Osteoblast (primary cell): ENCODE measurements around the gene SSBP2. TPM values are rescaled to one million over a fixed set of nuclear protein-coding genes. Genes with fewer than 3 reads are reported as not detected.

Experiments used
- DNase-seq: peaks from one replicate; pipeline ENCODE4 v3.0.0; 2011; ENCODE audit warnings: low spot score, mixed read lengths; ENCODE audit not compliant: insufficient read length; ENCODE audit errors: missing footprints
- H2AFZ ChIP-seq: 2 replicates; pipeline ENCODE4 v1.6.0; 2011; ENCODE audit warnings: mild to moderate bottlenecking, low read length
- H3K27ac ChIP-seq: 2 replicates; pipeline ENCODE4 v1.5.1; 2011; ENCODE audit warnings: mild to moderate bottlenecking, low read depth, low read length, moderate library complexity
- H3K27me3 ChIP-seq: 2 replicates; pipeline ENCODE4 v1.6.0; 2012; ENCODE audit warnings: mild to moderate bottlenecking, control low read depth, inconsistent platforms, low read length, moderate library complexity; ENCODE audit not compliant: insufficient read depth
- H3K36me3 ChIP-seq: 2 replicates; pipeline ENCODE4 v1.5.1; 2011; ENCODE audit warnings: mild to moderate bottlenecking, low read length, control low read depth, moderate library complexity; ENCODE audit not compliant: insufficient read depth
- H3K4me1 ChIP-seq: 2 replicates; pipeline ENCODE4 v1.5.1; 2011; ENCODE audit warnings: mild to moderate bottlenecking, low read length, control low read depth, moderate library complexity; ENCODE audit not compliant: insufficient read depth
- H3K4me2 ChIP-seq: 2 replicates; pipeline ENCODE4 v1.6.0; 2011; ENCODE audit warnings: mild to moderate bottlenecking, low read length; ENCODE audit not compliant: insufficient read depth
- H3K4me3 ChIP-seq: fragments of 200-600 bp; sonication (generic); 3 replicates; pipeline ENCODE4 v1.5.1; 2012; ENCODE audit warnings: mild to moderate bottlenecking, low read length, inconsistent platforms; ENCODE audit not compliant: insufficient read depth
- H3K79me2 ChIP-seq: 2 replicates; pipeline ENCODE4 v1.6.0; 2012; ENCODE audit warnings: mild to moderate bottlenecking, low read length, control low read depth, inconsistent platforms; ENCODE audit not compliant: insufficient read depth
- H3K9me3 ChIP-seq: 2 replicates; pipeline ENCODE4 v1.5.1; 2011; ENCODE audit warnings: low read depth, low read length, control low read depth
- H4K20me1 ChIP-seq: 2 replicates; pipeline ENCODE4 v1.6.0; 2012; ENCODE audit warnings: mild to moderate bottlenecking, low read length, control low read depth; ENCODE audit not compliant: insufficient read depth
- total RNA-seq: library from RNA; depleted of rRNA; stranded (reverse); fragments of >200 nt; gene quantifications from 2 replicates; pipeline ENCODE4 v1.2.3, GENCODE V29; 2012
- TF ChIP-seq, protein P1 (sequence below): IDR thresholded peaks from 2 replicates; pipeline ENCODE4 v1.5.1; 2011; ENCODE audit warnings: mild to moderate bottlenecking, low read depth, low read length, moderate library complexity; ENCODE audit errors: extremely low read depth

SSBP2 gene
- total RNA-seq, 1 donor, result 18.1 TPM

DNA sequence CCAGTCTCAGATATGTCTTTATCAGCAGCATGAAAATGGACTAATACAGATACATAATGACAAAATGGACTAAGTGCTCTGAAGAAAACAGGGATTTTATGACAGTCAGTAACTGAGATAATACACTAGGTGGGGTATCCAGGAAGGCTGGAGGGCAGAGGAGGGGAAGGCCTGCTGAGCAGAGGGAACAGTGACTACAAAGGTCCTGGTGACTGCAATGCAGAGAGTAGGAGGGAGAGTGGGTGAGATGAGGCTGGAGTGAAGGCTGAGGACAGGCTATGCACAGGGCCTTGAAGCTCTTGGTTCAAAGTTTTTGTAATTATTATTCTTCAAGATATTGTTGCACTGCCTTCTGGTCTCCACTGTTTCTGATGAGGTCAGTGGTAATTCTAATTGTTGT lies 361.9 kb downstream of the SSBP2 start:
- Histone ChIP-seq H3K4me2 (no peak overlapping the region), H2AFZ (no peak overlapping the region), H3K79me2 (no peaks in the 10 kb centered on the region), H3K27ac (no peak overlapping the region), H3K27me3 (peaks cover 8% of the 10 kb centered on the region), H4K20me1 (no peaks in the 10 kb centered on the region), H3K36me3 (no peaks in the 10 kb centered on the region), H3K4me1 (no peaks in the 10 kb centered on the region), H3K4me3 (no peak overlapping the region), H3K9me3 (no peaks in the 10 kb centered on the region)
- TF ChIP-seq, protein P1, sequence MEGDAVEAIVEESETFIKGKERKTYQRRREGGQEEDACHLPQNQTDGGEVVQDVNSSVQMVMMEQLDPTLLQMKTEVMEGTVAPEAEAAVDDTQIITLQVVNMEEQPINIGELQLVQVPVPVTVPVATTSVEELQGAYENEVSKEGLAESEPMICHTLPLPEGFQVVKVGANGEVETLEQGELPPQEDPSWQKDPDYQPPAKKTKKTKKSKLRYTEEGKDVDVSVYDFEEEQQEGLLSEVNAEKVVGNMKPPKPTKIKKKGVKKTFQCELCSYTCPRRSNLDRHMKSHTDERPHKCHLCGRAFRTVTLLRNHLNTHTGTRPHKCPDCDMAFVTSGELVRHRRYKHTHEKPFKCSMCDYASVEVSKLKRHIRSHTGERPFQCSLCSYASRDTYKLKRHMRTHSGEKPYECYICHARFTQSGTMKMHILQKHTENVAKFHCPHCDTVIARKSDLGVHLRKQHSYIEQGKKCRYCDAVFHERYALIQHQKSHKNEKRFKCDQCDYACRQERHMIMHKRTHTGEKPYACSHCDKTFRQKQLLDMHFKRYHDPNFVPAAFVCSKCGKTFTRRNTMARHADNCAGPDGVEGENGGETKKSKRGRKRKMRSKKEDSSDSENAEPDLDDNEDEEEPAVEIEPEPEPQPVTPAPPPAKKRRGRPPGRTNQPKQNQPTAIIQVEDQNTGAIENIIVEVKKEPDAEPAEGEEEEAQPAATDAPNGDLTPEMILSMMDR, result no peak
- DNase-seq, result no peak

- no peak for DNase-seq
- no peaks in the 10 kb centered on the region for H3K79me2 ChIP-seq
- H3K4me1 ChIP-seq, result no peaks in the 10 kb centered on the region
- no peaks in the 10 kb centered on the region for H4K20me1 ChIP-seq
- H3K4me2 ChIP-seq, result no peak overlapping the region
- peaks cover 8% of the 10 kb centered on the region for H3K27me3 ChIP-seq
- no peaks in the 10 kb centered on the region for H3K36me3 ChIP-seq
- TF ChIP-seq, protein P1, result no peak
- H3K4me3 ChIP-seq, result no peak overlapping the region
- no peaks in the 10 kb centered on the region for H3K9me3 ChIP-seq
- no peak overlapping the region for H2AFZ ChIP-seq
- no peak overlapping the region for H3K27ac ChIP-seq
Measured at GRCh38 chr5:81388169-81388568, 362.7 kb downstream of the SSBP2 start.

GRCh38 chr5:81383867-81384266 lies 367.0 kb downstream of the SSBP2 start:
- DNase-seq, result no peak
- no peaks in the 10 kb centered on the region for H3K79me2 ChIP-seq
- no peak overlapping the region for H3K4me2 ChIP-seq
- no peaks in the 10 kb centered on the region for H3K36me3 ChIP-seq
- H3K27me3 ChIP-seq, result no peaks in the 10 kb centered on the region
- TF ChIP-seq, protein P1, result no peak
- no peaks in the 10 kb centered on the region for H3K4me1 ChIP-seq
- H3K27ac ChIP-seq, result no peak overlapping the region
- no peaks in the 10 kb centered on the region for H3K9me3 ChIP-seq
- H3K4me3 ChIP-seq, result no peak overlapping the region
- no peaks in the 10 kb centered on the region for H4K20me1 ChIP-seq
- no peak overlapping the region for H2AFZ ChIP-seq

- Histone ChIP-seq H2AFZ (no peak overlapping the region), H4K20me1 (no peaks in the 10 kb centered on the region), H3K36me3 (no peaks in the 10 kb centered on the region), H3K27me3 (no peaks in the 10 kb centered on the region), H3K4me1 (no peaks in the 10 kb centered on the region), H3K4me3 (no peak overlapping the region), H3K4me2 (no peak overlapping the region), H3K27ac (no peak overlapping the region), H3K9me3 (no peaks in the 10 kb centered on the region), H3K79me2 (no peaks in the 10 kb centered on the region)
- DNase-seq, result no peak
- TF ChIP-seq, protein P1, result no peak
Measured at GRCh38 chr5:81371354-81371876, 379.5 kb downstream of the SSBP2 start.
